GM23338 (cell line): ENCODE results near the gene TASP1. TPM values are rescaled to one million over a fixed set of nuclear protein-coding genes. Genes with fewer than 3 reads are reported as not detected.

Experiments
- ATAC-seq: fragments of 200-7000 bp; cut with Tn5 transposase; 3 replicates; pipeline ENCODE4 v1.9.1; 2020
- DNase-seq: peaks from one replicate; pipeline ENCODE4 v3.0.0-alpha.2; 2015; ENCODE audit warnings: low spot score
- H2AFZ ChIP-seq: fragments of 200-600 bp; sonication (generic); 2 replicates; pipeline ENCODE4 v1.8.0; 2016; ENCODE audit warnings: antibody characterized with exemption, mild to moderate bottlenecking, moderate library complexity
- H3F3A ChIP-seq: fragments of 200-600 bp; sonication (generic); replicated peaks from 2 replicates; pipeline ENCODE4 v1.8.0; 2017; ENCODE audit warnings: antibody characterized with exemption, mixed run types, low read depth
- H3K27ac ChIP-seq: fragments of 200-600 bp; sonication (generic); 2 replicates; pipeline ENCODE4 v1.6.1; 2016; ENCODE audit warnings: low read depth
- H3K27me3 ChIP-seq: fragments of 200-600 bp; sonication (generic); 2 replicates; pipeline ENCODE4 v1.8.0; 2016; ENCODE audit warnings: mild to moderate bottlenecking, mixed run types, moderate library complexity; ENCODE audit not compliant: insufficient read depth
- H3K36me3 ChIP-seq: fragments of 200-600 bp; sonication (generic); 2 replicates; pipeline ENCODE4 v1.8.0; 2016; ENCODE audit warnings: mild to moderate bottlenecking; ENCODE audit not compliant: insufficient read depth
- H3K4me1 ChIP-seq: fragments of 200-600 bp; sonication (generic); 2 replicates; pipeline ENCODE4 v1.8.0; 2016; ENCODE audit warnings: mild to moderate bottlenecking, moderate library complexity; ENCODE audit not compliant: insufficient read depth
- H3K4me2 ChIP-seq: fragments of 200-600 bp; sonication (generic); 2 replicates; pipeline ENCODE4 v1.7.1; 2017; ENCODE audit warnings: mixed run types
- H3K4me3 ChIP-seq: fragments of 200-600 bp; sonication (generic); 2 replicates; pipeline ENCODE4 v1.6.1; 2016; ENCODE audit warnings: mixed run types
- H3K79me2 ChIP-seq: fragments of 200-600 bp; sonication (generic); replicated peaks from 2 replicates; pipeline ENCODE4 v1.8.0; 2017; ENCODE audit warnings: mild to moderate bottlenecking; ENCODE audit not compliant: insufficient read depth
- H3K9me2 ChIP-seq: fragments of 200-600 bp; sonication (generic); 2 replicates; pipeline ENCODE4 v1.8.0; 2017; ENCODE audit not compliant: insufficient read depth
- H4K20me1 ChIP-seq: fragments of 200-600 bp; sonication (generic); replicated peaks from 2 replicates; pipeline ENCODE4 v1.8.0; 2017; ENCODE audit warnings: mild to moderate bottlenecking; ENCODE audit not compliant: insufficient read depth
- H3K27ac Mint-ChIP-seq: 2 replicates; pipeline ENCODE4 v1.8.0; 2020; ENCODE audit warnings: inconsistent platforms, mild to moderate bottlenecking, moderate library complexity, mixed read lengths
- H3K27me3 Mint-ChIP-seq: 3 replicates; pipeline ENCODE4 v1.8.0; 2022; ENCODE audit warnings: low read depth, mild to moderate bottlenecking, moderate library complexity, mixed read lengths, inconsistent platforms; ENCODE audit not compliant: insufficient read depth, poor library complexity
- H3K36me3 Mint-ChIP-seq: 3 replicates; pipeline ENCODE4 v1.8.0; 2021; ENCODE audit warnings: low read depth, mild to moderate bottlenecking, inconsistent platforms, moderate library complexity, mixed read lengths
- H3K4me1 Mint-ChIP-seq: 3 replicates; pipeline ENCODE4 v1.8.0; 2020; ENCODE audit warnings: mild to moderate bottlenecking, inconsistent platforms, mixed read lengths
- H3K4me3 Mint-ChIP-seq: 3 replicates; pipeline ENCODE4 v1.8.0; 2021; ENCODE audit warnings: moderate library complexity, mild to moderate bottlenecking, inconsistent platforms, mixed read lengths
- H3K9me3 Mint-ChIP-seq: 3 replicates; pipeline ENCODE4 v1.8.0; 2020; ENCODE audit warnings: moderate library complexity, mild to moderate bottlenecking, inconsistent platforms, mixed read lengths
- CREB1 ChIP-seq: fragments of 250-450 bp; sonication (Bioruptor Pico); IDR thresholded peaks from 2 replicates; pipeline ENCODE4 v1.5.0; 2020; ENCODE audit warnings: low read depth, mild to moderate bottlenecking, moderate library complexity
- EZH2 ChIP-seq: fragments of 200-600 bp; sonication (generic); IDR thresholded peaks from one replicate; pipeline ENCODE4 v1.8.0; 2017; ENCODE audit warnings: antibody characterized with exemption, mild to moderate bottlenecking, low read depth; ENCODE audit not compliant: unreplicated experiment
- NANOG ChIP-seq: IDR thresholded peaks from 2 replicates; pipeline ENCODE4 v1.6.1; 2016; ENCODE audit warnings: antibody characterized with exemption, borderline replicate concordance
- ZNF462 ChIP-seq: fragments of 250-450 bp; sonication (Bioruptor Pico); IDR thresholded peaks from 2 replicates; pipeline ENCODE4 v1.5.0; 2020; ENCODE audit warnings: mild to moderate bottlenecking, moderate library complexity
- polyA plus RNA-seq: library from polyadenylated mRNA; unstranded; fragments of >200 nt; fragmentation: Nextera tagmentation; extraction: Ambion mirVana; gene quantifications from 2 replicates; pipeline ENCODE4 v1.2.1, GENCODE V29; 2016
- total RNA-seq: library from RNA; depleted of rRNA; stranded (reverse); fragments of >200 nt; shearing (Covaris generic); gene quantifications from 2 replicates; pipeline ENCODE4 v1.2.3, GENCODE V29; 2014
- TF ChIP-seq, protein P1 (sequence below), 2 experiments: fragments of 200-600 bp in 1 of 2; sonication (generic) in 1 of 2; conservative IDR thresholded peaks; 2 replicates each; pipeline versions ENCODE4 v1.5.1 to v1.6.1; 2016 to 2017; ENCODE audit warnings: antibody characterized with exemption in 2 of 2, low read depth in 2 of 2, mild to moderate bottlenecking in 2 of 2, moderate library complexity in 1 of 2

TASP1 gene
- total and polyA plus RNA-seq, 2 experiments from 2014 or later: 9.7 to 9.8 TPM

DNA sequence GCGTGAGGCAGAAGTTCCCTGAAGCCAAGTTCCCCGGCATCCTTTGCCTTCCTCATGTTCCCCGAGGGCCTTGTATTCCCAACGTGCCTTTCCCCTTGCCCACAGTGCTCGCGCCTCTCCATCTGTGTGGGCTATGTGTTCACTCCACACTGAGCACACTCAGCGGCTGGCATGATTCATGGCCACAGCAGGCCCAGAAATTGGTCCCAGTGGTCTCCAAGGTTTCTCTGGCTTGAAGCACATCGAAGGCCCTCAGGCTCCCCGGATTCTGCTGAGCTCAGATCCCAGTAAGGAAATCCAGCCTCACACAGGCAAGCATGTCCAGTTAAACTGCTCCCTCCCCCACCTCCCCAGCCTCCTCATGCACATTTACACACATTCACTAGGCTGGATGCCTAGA is 294.1 kb downstream of the TASP1 start:
- H3K9me2 ChIP-seq: 0 out of 2 replicates have a peak, but pooled peaks cover 5% of the 10 kb centered on the region
- DNase-seq (no peak), ATAC-seq (no peak)
- no peak overlapping the region for H3K27ac ChIP-seq
- H3F3A ChIP-seq: no peaks in the 10 kb centered on the region
- Mint-ChIP-seq H3K9me3 (no peaks in the 10 kb centered on the region), H3K4me1 (peaks cover 12% of the 10 kb centered on the region), H3K27me3 (peaks cover 7% of the 10 kb centered on the region), H3K27ac (no peak overlapping the region), H3K4me3 (no peak overlapping the region), H3K36me3 (no peaks in the 10 kb centered on the region)
- no peak overlapping the region for H2AFZ ChIP-seq
- TF ChIP-seq, protein P1, sequence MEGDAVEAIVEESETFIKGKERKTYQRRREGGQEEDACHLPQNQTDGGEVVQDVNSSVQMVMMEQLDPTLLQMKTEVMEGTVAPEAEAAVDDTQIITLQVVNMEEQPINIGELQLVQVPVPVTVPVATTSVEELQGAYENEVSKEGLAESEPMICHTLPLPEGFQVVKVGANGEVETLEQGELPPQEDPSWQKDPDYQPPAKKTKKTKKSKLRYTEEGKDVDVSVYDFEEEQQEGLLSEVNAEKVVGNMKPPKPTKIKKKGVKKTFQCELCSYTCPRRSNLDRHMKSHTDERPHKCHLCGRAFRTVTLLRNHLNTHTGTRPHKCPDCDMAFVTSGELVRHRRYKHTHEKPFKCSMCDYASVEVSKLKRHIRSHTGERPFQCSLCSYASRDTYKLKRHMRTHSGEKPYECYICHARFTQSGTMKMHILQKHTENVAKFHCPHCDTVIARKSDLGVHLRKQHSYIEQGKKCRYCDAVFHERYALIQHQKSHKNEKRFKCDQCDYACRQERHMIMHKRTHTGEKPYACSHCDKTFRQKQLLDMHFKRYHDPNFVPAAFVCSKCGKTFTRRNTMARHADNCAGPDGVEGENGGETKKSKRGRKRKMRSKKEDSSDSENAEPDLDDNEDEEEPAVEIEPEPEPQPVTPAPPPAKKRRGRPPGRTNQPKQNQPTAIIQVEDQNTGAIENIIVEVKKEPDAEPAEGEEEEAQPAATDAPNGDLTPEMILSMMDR (conservative IDR thresholded peaks at IDR 0.05; ENCODE audit: low read depth in 2 of 2): no peak
- TF ChIP-seq CREB1 (CRISPR knock-in tag) (no peak), EZH2 (no peak), ZNF462 (CRISPR knock-in tag) (no peak), NANOG (no peak)
- no peaks in the 10 kb centered on the region for H3K4me1 ChIP-seq
- H3K27me3 ChIP-seq: no peaks in the 10 kb centered on the region
- H3K4me3 ChIP-seq: no peak overlapping the region
- H3K36me3 ChIP-seq: no peaks in the 10 kb centered on the region
- H3K79me2 ChIP-seq: no peaks in the 10 kb centered on the region
- no peaks in the 10 kb centered on the region for H4K20me1 ChIP-seq
- H3K4me2 ChIP-seq: no peak overlapping the region
